Measurements from ENCODE around the gene DPYD.
"Not testable (repeated sequence)": the region's sequence is repeated elsewhere in the genome, so short reads cannot be mapped to it uniquely, and the experiment has no call there.

GRCh38 chr1:97231354-97231753, 689.5 kb downstream of the DPYD start:
- TF ChIP-seq FOXK2 (IDR thresholded peaks at IDR 0.05); LEF1 (IDR thresholded peaks at IDR 0.05; ENCODE audit: borderline replicate concordance); SP1 (IDR thresholded peaks at IDR 0.05); SUZ12 (IDR thresholded peaks at IDR 0.05); HDGF (IDR thresholded peaks at IDR 0.05; ENCODE audit: borderline replicate concordance); FOXA1 (IDR thresholded peaks at IDR 0.05); ELF4 (IDR thresholded peaks at IDR 0.05); FOXM1 (IDR thresholded peaks at IDR 0.05; ENCODE audit: borderline replicate concordance); CTBP1 (IDR thresholded peaks at IDR 0.05; ENCODE audit: borderline replicate concordance): not testable (repeated sequence)

Data from HEK293T (cell line).